CD4-positive, alpha-beta T cell (primary cell): Measurements from ENCODE around the gene ETS2. TPM values are rescaled to one million over a fixed set of nuclear protein-coding genes. Genes with fewer than 3 reads are reported as not detected.

Source experiments
- ATAC-seq: fragments of 200-7000 bp; cut with Tn5 transposase; one replicate; pipeline ENCODE4 v1.10.0; 2022; ENCODE audit warnings: mild to moderate bottlenecking; ENCODE audit not compliant: poor library complexity
- CTCF ChIA-PET: fragments of 350-600 bp; sonication (Branson Sonifier 250); formaldehyde crosslinking; loops from one replicate; lab custom pipeline; 2021; ENCODE audit warnings: antibody characterized with exemption, inconsistent platforms; lab: Charles Lee
- POLR2A ChIA-PET: fragments of 350-600 bp; sonication (Branson Sonifier 250); formaldehyde crosslinking; loops from one replicate; lab custom pipeline; 2021; ENCODE audit warnings: antibody characterized with exemption, inconsistent platforms; lab: Charles Lee
- DNase-seq, 14 experiments: peaks; one replicate each; pipeline ENCODE4 v3.0.0-alpha.2; 2013 to 2020; ENCODE audit warnings: mixed read lengths in 2 of 14
- H3K27ac ChIP-seq, 2 donors: one replicate each; pipeline versions ENCODE4 v1.5.1 to v1.7.0; 2013; ENCODE audit warnings: low read length in 2 of 2, low read depth in 1 of 2, mild to moderate bottlenecking in 1 of 2
- H3K27me3 ChIP-seq, 2 experiments: 1 replicate in 1 of 2; 2 replicates in 1 of 2; pipeline versions ENCODE4 v1.6.1 to v1.7.0; 2013; ENCODE audit warnings: low read length in 2 of 2, control low read depth in 1 of 2, mild to moderate bottlenecking in 1 of 2, moderate library complexity in 1 of 2; ENCODE audit not compliant: insufficient read depth in 2 of 2, control insufficient read depth in 1 of 2
- H3K36me3 ChIP-seq: one replicate; pipeline ENCODE4 v1.6.1; 2013; ENCODE audit warnings: low read length, control low read depth; ENCODE audit not compliant: insufficient read depth
- H3K4me1 ChIP-seq: one replicate; pipeline ENCODE4 v1.6.1; 2013; ENCODE audit warnings: low read length, control low read depth; ENCODE audit not compliant: insufficient read depth
- H3K4me3 ChIP-seq: one replicate; pipeline ENCODE4 v1.5.1; 2013; ENCODE audit warnings: mild to moderate bottlenecking, low read length, moderate library complexity
- H3K9me3 ChIP-seq, 2 experiments: 1 replicate in 1 of 2; 2 replicates in 1 of 2; pipeline versions ENCODE4 v1.6.1 to v1.7.0; 2013; ENCODE audit warnings: low read length in 2 of 2, mild to moderate bottlenecking in 2 of 2, control low read depth in 1 of 2, moderate library complexity in 1 of 2; ENCODE audit not compliant: control insufficient read depth in 1 of 2, insufficient read depth in 1 of 2
- H3K27ac Mint-ChIP-seq: one replicate; pipeline ENCODE4 v1.8.0; 2020; ENCODE audit warnings: mixed read lengths
- H3K27me3 Mint-ChIP-seq: one replicate; pipeline ENCODE4 v1.8.0; 2021; ENCODE audit warnings: mixed read lengths
- H3K36me3 Mint-ChIP-seq: one replicate; pipeline ENCODE4 v1.8.0; 2021; ENCODE audit warnings: low read depth, mixed read lengths
- H3K4me1 Mint-ChIP-seq: one replicate; pipeline ENCODE4 v1.8.0; 2021; ENCODE audit warnings: low read depth, mixed read lengths
- H3K4me3 Mint-ChIP-seq: one replicate; pipeline ENCODE4 v1.8.0; 2020; ENCODE audit warnings: mild to moderate bottlenecking, mixed read lengths
- H3K9me3 Mint-ChIP-seq: one replicate; pipeline ENCODE4 v1.8.0; 2020; ENCODE audit warnings: mixed read lengths
- intact Hi-C, 2 experiments: fragments of 100-400 bp; cut with DNase I in 1 of 2; cut with micrococcal nuclease in 1 of 2; formaldehyde crosslinking; loops; one replicate each; pipeline versions ENCODE4 v1.15.1 to v1.9.0; 2023 to 2025; cut with DNase I, micrococcal nuclease
- total RNA-seq, 174 experiments: library from RNA in 2 of 174; stranded (reverse) in 2 of 174; gene quantifications; one replicate each; pipeline ENCODE4 v1.2.3 and lab custom pipeline; 2021 to 2026
- TF ChIP-seq, protein P1 (sequence below): fragments of 200-600 bp; IDR thresholded peaks from one replicate; pipeline ENCODE4 v1.8.0; 2022; ENCODE audit warnings: antibody characterized with exemption, mild to moderate bottlenecking

Gene ETS2
- total RNA-seq, 2 experiments from 2014 or later = 11.4 to 13.9 TPM

DNA sequence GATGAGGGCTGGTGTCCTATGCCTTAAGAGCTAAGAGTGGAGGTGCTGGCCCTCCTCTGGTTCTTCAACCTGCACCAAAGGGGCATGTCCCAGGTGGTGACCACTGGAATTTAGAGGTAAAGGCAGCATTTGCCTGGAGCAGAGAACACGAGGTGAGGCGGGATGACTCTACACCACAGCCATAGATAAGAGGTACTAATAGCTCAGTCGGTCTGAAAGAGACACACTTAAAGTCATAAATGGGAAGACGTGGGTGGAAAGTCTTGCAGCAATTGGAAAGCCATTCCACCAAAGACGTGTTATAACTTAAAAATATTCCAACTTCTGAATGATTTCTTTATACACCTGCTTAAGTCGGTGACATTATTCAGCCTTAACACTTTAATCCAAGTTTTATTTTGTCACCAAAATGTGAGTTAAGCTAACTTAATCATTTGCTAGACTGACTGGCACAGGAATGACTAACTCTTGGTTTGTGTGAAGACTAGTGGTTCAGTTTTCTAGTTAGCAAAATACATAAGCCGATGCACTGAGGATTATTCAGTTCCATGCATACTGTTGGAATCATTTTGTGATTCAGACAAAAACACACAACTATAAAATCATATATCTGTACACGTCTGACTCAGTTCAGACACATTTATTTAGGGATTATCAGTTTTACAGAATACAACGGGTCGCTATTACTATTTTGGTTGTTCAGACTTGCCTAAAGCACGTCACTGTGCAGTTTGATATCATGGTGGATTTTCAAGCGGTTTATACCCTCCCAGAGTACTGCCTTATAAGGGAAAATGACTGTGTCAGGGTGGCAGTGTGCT lies 4.6 kb upstream of the ETS2 start:
- Histone ChIP-seq H3K27ac (no peak overlapping the region), H3K9me3 (no peaks in the 10 kb centered on the region), H3K4me3 (no peak overlapping the region), H3K27me3 (no peaks in the 10 kb centered on the region), H3K36me3 (no peaks in the 10 kb centered on the region), H3K4me1 (peaks cover 10% of the 10 kb centered on the region)
- ChIA-PET CTCF (no interaction called here), POLR2A (no interaction called here)
- H3K4me1 Mint-ChIP-seq = peaks cover 6% of the 10 kb centered on the region
- no peaks in the 10 kb centered on the region for H3K36me3 Mint-ChIP-seq
- H3K9me3 Mint-ChIP-seq = no peaks in the 10 kb centered on the region
- TF ChIP-seq, protein P1, sequence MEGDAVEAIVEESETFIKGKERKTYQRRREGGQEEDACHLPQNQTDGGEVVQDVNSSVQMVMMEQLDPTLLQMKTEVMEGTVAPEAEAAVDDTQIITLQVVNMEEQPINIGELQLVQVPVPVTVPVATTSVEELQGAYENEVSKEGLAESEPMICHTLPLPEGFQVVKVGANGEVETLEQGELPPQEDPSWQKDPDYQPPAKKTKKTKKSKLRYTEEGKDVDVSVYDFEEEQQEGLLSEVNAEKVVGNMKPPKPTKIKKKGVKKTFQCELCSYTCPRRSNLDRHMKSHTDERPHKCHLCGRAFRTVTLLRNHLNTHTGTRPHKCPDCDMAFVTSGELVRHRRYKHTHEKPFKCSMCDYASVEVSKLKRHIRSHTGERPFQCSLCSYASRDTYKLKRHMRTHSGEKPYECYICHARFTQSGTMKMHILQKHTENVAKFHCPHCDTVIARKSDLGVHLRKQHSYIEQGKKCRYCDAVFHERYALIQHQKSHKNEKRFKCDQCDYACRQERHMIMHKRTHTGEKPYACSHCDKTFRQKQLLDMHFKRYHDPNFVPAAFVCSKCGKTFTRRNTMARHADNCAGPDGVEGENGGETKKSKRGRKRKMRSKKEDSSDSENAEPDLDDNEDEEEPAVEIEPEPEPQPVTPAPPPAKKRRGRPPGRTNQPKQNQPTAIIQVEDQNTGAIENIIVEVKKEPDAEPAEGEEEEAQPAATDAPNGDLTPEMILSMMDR = no peak
- intact Hi-C loops = loop anchor here in 1 of 2 experiments (10.0 kb wide), 2 partner anchors 584 to 644 kb away; partner anchors contain the start of gene LCA5L
- DNase-seq (no peak), ATAC-seq (no peak)
- no peaks in the 10 kb centered on the region for H3K27me3 Mint-ChIP-seq
- no peak overlapping the region for H3K4me3 Mint-ChIP-seq
- no peak overlapping the region for H3K27ac Mint-ChIP-seq

DNA sequence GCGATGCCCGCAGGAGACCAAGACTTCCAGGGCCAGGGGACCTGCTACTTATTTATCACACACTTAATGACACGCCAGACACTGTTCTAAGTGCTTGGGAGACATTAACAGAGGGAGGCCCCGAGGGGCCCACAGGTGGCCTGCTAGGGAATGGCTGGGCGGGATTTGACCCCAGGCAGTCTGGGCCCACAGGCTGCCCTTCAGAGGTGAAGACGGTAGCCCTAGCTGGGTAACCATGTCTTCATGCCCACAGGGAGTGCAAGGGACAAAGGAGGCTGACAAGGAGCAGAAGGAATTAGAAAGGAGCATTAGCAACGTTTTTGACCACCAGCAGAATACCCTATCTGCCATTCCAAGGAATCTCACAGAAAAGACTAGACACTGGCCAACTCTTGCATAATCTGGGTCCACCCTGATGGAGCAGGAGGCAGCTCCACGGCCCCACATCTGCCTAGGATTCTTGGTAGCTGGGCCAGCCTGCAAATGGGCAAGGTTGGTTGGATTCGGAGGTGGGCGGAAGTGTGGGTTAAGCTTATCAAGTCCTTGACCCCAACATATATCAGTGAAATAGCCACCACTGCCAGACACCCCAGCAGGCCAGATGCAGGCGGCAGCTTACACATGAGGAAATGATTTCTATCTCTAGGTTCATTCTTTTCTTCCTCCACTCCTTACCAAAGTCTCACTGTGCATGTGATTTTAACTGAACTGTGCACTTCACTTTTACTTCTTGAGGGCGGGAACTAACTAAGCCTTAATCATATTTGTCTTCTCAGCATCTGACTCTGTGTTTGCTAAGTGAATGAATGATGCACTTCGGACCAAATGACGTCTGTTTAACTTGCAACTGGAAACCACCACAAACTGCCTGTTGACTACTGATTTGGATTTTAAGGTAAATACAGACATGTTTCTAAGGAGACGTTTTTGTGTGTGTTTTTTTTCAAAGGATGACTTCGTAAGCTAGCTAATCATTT lies 3.4 kb upstream of the ETS2 start:
- Mint-ChIP-seq H3K36me3 (no peaks in the 10 kb centered on the region), H3K27ac (no peak overlapping the region), H3K27me3 (no peaks in the 10 kb centered on the region), H3K9me3 (no peaks in the 10 kb centered on the region), H3K4me3 (no peak overlapping the region), H3K4me1 (peaks cover 13% of the 10 kb centered on the region)
- CTCF ChIA-PET = no interaction called here
- Histone ChIP-seq H3K27ac (no peak overlapping the region), H3K9me3 (no peaks in the 10 kb centered on the region), H3K4me3 (no peak overlapping the region), H3K4me1 (peaks cover 17% of the 10 kb centered on the region), H3K36me3 (no peaks in the 10 kb centered on the region), H3K27me3 (no peaks in the 10 kb centered on the region)
- POLR2A ChIA-PET = interaction anchor here (2.6 kb wide), 1 partner anchor 34 kb away, joined by 7 read pairs; no protein-coding TSS in a partner anchor
- ATAC-seq (no peak), DNase-seq (no peak)
- intact Hi-C loops = loop anchor here in 1 of 2 experiments (10.0 kb wide), 2 partner anchors 582 to 642 kb away; partner anchors contain the start of gene LCA5L
- TF ChIP-seq, protein P1 = no peak

GRCh38 chr21:38803075-38803660 lies 2.6 kb upstream of the ETS2 start:
- no peaks in the 10 kb centered on the region for H3K27me3 ChIP-seq
- no peaks in the 10 kb centered on the region for H3K27me3 Mint-ChIP-seq
- peaks cover 21% of the 10 kb centered on the region for H3K4me1 Mint-ChIP-seq
- ATAC-seq (no peak), DNase-seq (no peak)
- H3K27ac ChIP-seq = no peak overlapping the region
- H3K36me3 Mint-ChIP-seq = no peaks in the 10 kb centered on the region
- no peak overlapping the region for H3K27ac Mint-ChIP-seq
- intact Hi-C loops = loop anchor here in 1 of 2 experiments (10.0 kb wide), 2 partner anchors 582 to 642 kb away; partner anchors contain the start of gene LCA5L
- H3K9me3 Mint-ChIP-seq = no peaks in the 10 kb centered on the region
- H3K4me1 ChIP-seq = peaks cover 17% of the 10 kb centered on the region
- TF ChIP-seq, protein P1 = no peak
- POLR2A ChIA-PET = interaction anchor here (2.6 kb wide), 1 partner anchor 35 kb away, joined by 7 read pairs; no protein-coding TSS in a partner anchor
- H3K9me3 ChIP-seq = no peaks in the 10 kb centered on the region
- CTCF ChIA-PET = no interaction called here
- H3K36me3 ChIP-seq = no peaks in the 10 kb centered on the region
- peak overlapping the region; percentile 52 for H3K4me3 Mint-ChIP-seq
- no peak overlapping the region for H3K4me3 ChIP-seq
